ENCODE data around the gene SLC16A12.
"Not testable (repeated sequence)": the region's sequence is repeated elsewhere in the genome, so short reads cannot be mapped to it uniquely, and the experiment has no call there.

SLC16A12 gene

DNA sequence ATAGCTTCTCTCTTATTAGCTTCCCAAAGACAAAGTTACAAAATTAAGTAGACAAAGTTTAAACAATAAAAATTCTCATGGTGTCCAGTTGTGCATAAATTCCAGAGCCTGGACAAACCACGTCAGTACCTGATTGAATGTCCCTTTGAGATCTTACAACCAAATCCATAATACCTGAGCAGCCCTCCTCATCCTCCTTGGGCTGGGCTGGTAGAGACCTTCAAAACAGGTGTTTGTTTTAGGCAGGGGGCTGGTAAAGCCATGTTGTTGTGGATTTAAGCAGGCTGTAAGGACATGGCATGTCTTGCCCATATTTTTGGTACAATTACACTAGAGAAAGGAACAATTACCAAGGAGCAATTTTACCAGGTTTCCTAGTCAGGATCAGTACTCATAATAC, 118.9 kb downstream of the SLC16A12 start:
- Histone ChIP-seq H3K4me1 (ENCODE audit: control insufficient read depth, insufficient read depth, low read length) (peaks cover 18% of the 10 kb centered on the region), H3K9me3 (ENCODE audit: control insufficient read depth, insufficient read depth, low read length) (no peaks in the 10 kb centered on the region), H3K9ac (ENCODE audit: low read depth, low read length) (no peak overlapping the region), H3K27ac (ENCODE audit: low read depth, low read length) (no peak overlapping the region), H3K36me3 (ENCODE audit: control insufficient read depth, insufficient read depth, low read length) (no peaks in the 10 kb centered on the region), H3K4me3 (ENCODE audit: low read depth, low read length) (no peak overlapping the region), H3K27me3 (ENCODE audit: control insufficient read depth, insufficient read depth, low read length) (peaks cover 27% of the 10 kb centered on the region)

DNA sequence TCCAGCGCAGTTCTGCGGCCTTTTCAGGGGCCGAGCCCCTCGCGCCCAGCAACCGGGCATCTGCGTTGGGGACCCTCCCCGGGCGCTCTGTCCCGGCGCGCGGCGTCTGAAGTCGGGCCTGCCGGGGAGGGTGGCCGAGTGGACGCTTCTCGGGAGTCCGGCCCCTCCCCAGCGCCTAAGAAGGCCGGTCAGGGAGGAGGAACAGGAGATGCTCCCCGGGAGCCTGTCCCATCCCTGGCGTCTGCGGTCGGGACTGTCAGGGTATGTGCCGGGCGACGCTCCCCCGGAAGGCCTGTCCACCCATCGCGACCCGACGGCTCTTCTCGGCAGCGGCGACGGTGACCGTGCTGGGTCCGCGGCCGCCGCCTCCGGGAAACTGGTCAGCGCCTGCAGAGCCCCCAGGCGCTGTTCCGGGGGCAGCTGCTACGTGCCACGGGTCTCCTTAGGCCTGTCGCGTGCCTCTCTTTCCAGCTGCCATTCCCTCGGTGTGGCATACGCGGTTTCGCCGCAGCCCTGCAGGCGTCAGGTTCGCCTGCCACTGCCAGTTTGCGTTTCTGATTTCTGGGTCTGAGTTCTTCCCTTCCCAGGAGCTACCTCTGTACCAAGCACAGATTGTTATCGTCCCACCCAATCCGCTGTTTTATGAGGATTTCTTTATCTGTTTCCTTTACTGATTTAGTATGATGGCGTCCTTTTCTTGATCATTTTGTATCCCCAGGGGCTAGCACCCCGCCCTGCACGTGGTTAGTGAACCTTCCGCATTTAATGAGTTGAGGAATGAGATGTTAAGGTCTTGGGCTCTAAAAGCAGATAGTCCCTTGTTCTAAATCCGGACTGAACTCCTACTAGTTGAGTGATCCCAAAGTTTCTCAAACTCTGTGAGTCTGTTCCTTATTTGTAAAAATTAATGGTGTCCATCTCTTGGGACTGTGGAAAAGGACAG, 120.2 kb downstream of the SLC16A12 start:
- Histone ChIP-seq H3K27ac (ENCODE audit: low read depth, low read length) (peak overlapping the region; percentile 73), H3K36me3 (ENCODE audit: control insufficient read depth, insufficient read depth, low read length) (no peaks in the 10 kb centered on the region), H3K9me3 (ENCODE audit: control insufficient read depth, insufficient read depth, low read length) (no peaks in the 10 kb centered on the region), H3K4me3 (ENCODE audit: low read depth, low read length) (peak overlapping the region; percentile 71), H3K4me1 (ENCODE audit: control insufficient read depth, insufficient read depth, low read length) (peaks cover 18% of the 10 kb centered on the region), H3K9ac (ENCODE audit: low read depth, low read length) (peak overlapping the region; percentile 52), H3K27me3 (ENCODE audit: control insufficient read depth, insufficient read depth, low read length) (peaks cover 27% of the 10 kb centered on the region)

DNA sequence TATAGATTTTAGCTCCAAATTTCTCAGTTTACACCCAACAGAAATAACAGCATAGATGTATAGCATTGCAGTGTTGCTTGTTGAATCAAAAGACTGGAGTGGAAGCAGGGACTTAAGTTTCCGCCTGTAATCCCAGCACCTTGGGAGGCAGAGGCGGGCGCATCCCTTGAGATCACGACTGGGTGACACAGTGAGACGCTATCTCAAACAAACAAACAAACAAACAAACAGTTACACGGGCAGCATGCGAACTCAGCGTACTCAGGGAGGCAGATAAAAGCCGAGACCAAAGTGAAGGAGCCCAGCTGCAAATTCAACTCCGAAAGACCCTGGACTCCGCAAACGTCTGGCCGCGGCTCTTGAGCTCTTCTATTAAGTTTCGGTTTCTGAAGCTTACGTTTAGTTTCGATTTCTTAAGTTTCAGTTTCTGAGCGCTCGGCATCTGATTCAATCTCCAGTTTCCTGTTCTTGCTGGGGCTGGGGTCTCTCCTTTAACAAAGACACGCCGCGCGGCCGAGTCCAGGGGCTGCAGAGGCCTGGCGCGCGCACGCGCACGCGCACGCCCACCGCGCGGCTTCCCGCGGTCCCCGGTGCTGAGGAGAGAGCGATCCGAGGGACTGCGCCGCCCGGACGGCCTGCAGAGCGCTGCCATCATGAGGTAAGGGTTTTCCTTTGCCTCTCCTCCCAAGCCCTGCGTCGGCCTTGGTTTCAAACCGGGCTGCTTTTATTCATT, 121.1 kb downstream of the SLC16A12 start, which contains the start of gene IFIT5:
IFIT5 (plus strand) TSS at position 423 of the 733 bp plus-strand sequence; CDS start at position 654, 231 bp downstream.
- H3K9me3 ChIP-seq (ENCODE audit: control insufficient read depth, insufficient read depth, low read length), result no peaks in the 10 kb centered on the region
- H3K27ac ChIP-seq (ENCODE audit: low read depth, low read length), result peak within 1 kb of the TSS; percentile 73
- H3K9ac ChIP-seq (ENCODE audit: low read depth, low read length), result peak within 1 kb of the TSS; percentile 52
- peaks cover 27% of the 10 kb centered on the region for H3K27me3 ChIP-seq (ENCODE audit: control insufficient read depth, insufficient read depth, low read length)
- H3K4me3 ChIP-seq (ENCODE audit: low read depth, low read length), result peak within 1 kb of the TSS; percentile 71
- H3K4me1 ChIP-seq (ENCODE audit: control insufficient read depth, insufficient read depth, low read length), result peaks cover 16% of the 10 kb centered on the region
- no peaks in the 10 kb centered on the region for H3K36me3 ChIP-seq (ENCODE audit: control insufficient read depth, insufficient read depth, low read length)

DNA sequence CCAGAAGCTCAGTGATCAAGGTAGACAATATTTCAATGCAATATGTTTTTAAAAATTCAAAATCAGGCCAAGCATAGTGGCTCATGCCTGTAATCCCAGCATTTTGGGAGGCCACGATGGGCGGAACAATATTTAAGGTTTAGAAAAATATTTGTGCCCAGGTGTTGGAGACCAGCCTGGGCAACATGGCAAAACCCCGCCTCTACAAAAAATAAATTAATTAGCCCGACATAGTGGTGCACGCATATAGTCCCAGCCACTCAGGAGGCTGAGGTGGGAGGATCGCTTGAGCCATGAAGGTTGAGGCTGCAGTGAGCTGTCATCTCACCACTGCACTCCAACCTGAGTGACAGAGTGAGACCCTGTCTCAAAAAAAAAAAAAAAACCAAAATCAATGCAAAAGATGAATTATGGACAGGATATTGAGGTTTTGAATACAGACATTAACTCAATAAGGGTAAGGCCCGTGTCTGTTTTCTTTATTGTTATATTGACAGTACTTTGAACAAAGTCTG, 121.9 kb downstream of the SLC16A12 start:
- H3K36me3 ChIP-seq (ENCODE audit: control insufficient read depth, insufficient read depth, low read length), result no peaks in the 10 kb centered on the region
- H3K9ac ChIP-seq (ENCODE audit: low read depth, low read length), result no peak overlapping the region
- H3K27me3 ChIP-seq (ENCODE audit: control insufficient read depth, insufficient read depth, low read length), result peaks cover 27% of the 10 kb centered on the region
- no peak overlapping the region for H3K27ac ChIP-seq (ENCODE audit: low read depth, low read length)
- H3K4me3 ChIP-seq (ENCODE audit: low read depth, low read length), result peak overlapping the region; percentile 71; the same call in 1 of the 2 replicates
- peaks cover 10% of the 10 kb centered on the region for H3K4me1 ChIP-seq (ENCODE audit: control insufficient read depth, insufficient read depth, low read length)
- no peaks in the 10 kb centered on the region for H3K9me3 ChIP-seq (ENCODE audit: control insufficient read depth, insufficient read depth, low read length)

DNA sequence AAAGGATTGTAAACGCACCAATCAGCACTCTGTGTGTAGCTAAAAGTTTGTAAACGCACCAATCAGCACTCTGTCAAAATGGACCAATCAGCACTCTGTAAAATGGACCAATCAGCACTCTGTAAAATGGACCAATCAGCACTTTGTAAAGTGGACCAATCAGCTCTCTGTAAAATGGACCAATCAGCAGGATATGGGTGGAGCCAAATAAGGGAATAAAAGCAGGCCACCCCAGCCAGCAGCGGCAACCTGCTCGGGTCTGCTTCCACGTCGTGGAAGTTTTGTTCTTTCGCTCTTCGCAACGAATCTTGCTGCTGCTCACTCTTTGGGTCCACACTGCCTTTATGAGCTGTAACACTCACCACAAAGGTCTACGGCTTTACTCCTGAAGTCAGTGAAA, 123.1 kb downstream of the SLC16A12 start:
- H3K27me3 ChIP-seq (ENCODE audit: control insufficient read depth, insufficient read depth, low read length), result peaks cover 27% of the 10 kb centered on the region
- not testable (repeated sequence) for H3K9ac ChIP-seq (ENCODE audit: low read depth, low read length); H3K9me3 ChIP-seq (ENCODE audit: control insufficient read depth, insufficient read depth, low read length); H3K4me3 ChIP-seq (ENCODE audit: low read depth, low read length); H3K4me1 ChIP-seq (ENCODE audit: control insufficient read depth, insufficient read depth, low read length); H3K36me3 ChIP-seq (ENCODE audit: control insufficient read depth, insufficient read depth, low read length); H3K27ac ChIP-seq (ENCODE audit: low read depth, low read length)

DNA sequence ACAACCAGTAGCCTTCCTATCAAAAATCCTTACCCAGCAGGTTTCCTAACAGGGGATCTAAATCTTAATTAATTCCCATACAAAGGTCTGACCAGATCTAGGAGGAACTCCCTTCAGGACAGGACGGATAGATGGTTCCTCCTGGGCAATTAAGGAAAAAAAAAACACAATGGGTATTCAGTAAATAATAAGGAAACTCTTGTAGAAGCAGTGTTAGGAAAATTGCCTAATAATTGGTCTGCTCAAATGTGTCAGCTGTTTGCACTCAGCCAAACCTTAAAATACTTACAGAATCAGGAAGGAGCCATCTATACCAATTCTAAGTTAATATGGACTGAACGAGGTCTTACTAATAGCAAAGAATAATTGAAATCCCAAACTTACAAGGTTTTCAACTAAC, 124.3 kb downstream of the SLC16A12 start:
- peaks cover 22% of the 10 kb centered on the region for H3K27me3 ChIP-seq (ENCODE audit: control insufficient read depth, insufficient read depth, low read length)
- not testable (repeated sequence) for H3K9ac ChIP-seq (ENCODE audit: low read depth, low read length); H3K36me3 ChIP-seq (ENCODE audit: control insufficient read depth, insufficient read depth, low read length); H3K4me3 ChIP-seq (ENCODE audit: low read depth, low read length); H3K9me3 ChIP-seq (ENCODE audit: control insufficient read depth, insufficient read depth, low read length); H3K4me1 ChIP-seq (ENCODE audit: control insufficient read depth, insufficient read depth, low read length); H3K27ac ChIP-seq (ENCODE audit: low read depth, low read length)

DNA sequence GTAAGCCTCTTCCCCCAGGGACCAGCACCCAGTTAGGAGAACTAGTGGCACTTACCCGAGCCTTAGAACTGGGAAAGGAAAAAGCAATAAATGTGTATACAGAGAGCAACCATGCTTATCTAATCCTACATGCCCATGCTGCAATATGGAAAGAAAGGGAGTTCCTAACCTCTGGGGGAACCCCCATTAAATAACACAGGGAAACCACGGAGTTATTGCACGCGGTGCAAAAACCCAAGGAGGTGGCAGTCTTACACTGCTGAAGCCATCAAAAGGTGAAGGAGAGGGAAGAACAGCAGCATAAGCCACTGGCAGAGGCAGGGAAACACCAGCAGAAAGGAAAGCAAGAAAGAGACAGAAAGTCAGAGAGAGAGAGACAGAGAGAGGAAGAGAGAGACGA, 124.8 kb downstream of the SLC16A12 start:
- peaks cover 16% of the 10 kb centered on the region for H3K27me3 ChIP-seq (ENCODE audit: control insufficient read depth, insufficient read depth, low read length)
- not testable (repeated sequence) for H3K4me3 ChIP-seq (ENCODE audit: low read depth, low read length); H3K9me3 ChIP-seq (ENCODE audit: control insufficient read depth, insufficient read depth, low read length); H3K36me3 ChIP-seq (ENCODE audit: control insufficient read depth, insufficient read depth, low read length); H3K4me1 ChIP-seq (ENCODE audit: control insufficient read depth, insufficient read depth, low read length); H3K27ac ChIP-seq (ENCODE audit: low read depth, low read length); H3K9ac ChIP-seq (ENCODE audit: low read depth, low read length)

DNA sequence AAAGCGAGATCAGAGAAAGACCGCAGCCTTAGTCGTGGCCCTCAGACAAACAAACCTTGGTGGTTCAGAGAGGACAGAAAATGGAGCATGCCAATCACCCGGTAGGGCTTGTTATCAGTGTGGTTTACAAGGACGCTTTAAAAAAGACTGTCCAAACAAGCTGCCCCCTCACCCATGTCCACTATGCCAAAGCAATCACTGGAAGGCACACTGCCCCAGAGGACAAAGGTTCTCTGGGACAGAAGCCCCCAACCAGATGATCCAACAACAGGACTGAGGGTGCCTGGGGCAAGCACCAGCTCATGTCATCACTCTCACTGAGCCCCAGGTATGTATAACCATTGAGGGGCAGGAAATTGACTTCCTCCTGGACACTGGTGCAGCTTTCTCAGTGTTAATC, 126.1 kb downstream of the SLC16A12 start:
- not testable (repeated sequence) for H3K4me1 ChIP-seq (ENCODE audit: control insufficient read depth, insufficient read depth, low read length)

DNA sequence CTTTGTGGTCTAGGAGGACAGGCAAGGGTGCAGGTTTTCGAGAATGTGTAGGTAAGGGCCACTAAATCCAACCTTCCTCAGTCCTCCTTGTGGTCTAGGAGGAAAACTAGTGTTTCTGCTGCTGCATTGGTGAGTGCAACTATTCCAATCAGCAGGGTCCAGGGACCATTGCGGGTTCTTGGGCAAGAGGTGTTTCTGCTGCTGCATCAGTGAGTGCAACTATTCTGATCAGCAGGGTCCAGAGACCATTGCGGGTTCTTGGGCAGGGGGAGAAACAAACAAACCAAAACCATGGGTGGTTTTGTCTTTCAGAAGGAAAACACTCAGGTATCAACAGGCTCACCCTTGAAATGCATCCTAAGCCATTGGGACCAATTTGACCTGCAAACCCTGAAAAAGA, 127.6 kb downstream of the SLC16A12 start:
- not testable (repeated sequence) for H3K4me3 ChIP-seq (ENCODE audit: low read depth, low read length); H3K9ac ChIP-seq (ENCODE audit: low read depth, low read length); H3K36me3 ChIP-seq (ENCODE audit: control insufficient read depth, insufficient read depth, low read length); H3K27ac ChIP-seq (ENCODE audit: low read depth, low read length); H3K9me3 ChIP-seq (ENCODE audit: control insufficient read depth, insufficient read depth, low read length); H3K4me1 ChIP-seq (ENCODE audit: control insufficient read depth, insufficient read depth, low read length); H3K27me3 ChIP-seq (ENCODE audit: control insufficient read depth, insufficient read depth, low read length)

More for the DNA sequence above, 126.1 kb downstream of the SLC16A12 start:
- H3K9ac ChIP-seq (ENCODE audit: low read depth, low read length); H3K4me3 ChIP-seq (ENCODE audit: low read depth, low read length); H3K27me3 ChIP-seq (ENCODE audit: control insufficient read depth, insufficient read depth, low read length); H3K36me3 ChIP-seq (ENCODE audit: control insufficient read depth, insufficient read depth, low read length); H3K9me3 ChIP-seq (ENCODE audit: control insufficient read depth, insufficient read depth, low read length); H3K27ac ChIP-seq (ENCODE audit: low read depth, low read length): not testable (repeated sequence)

DNA sequence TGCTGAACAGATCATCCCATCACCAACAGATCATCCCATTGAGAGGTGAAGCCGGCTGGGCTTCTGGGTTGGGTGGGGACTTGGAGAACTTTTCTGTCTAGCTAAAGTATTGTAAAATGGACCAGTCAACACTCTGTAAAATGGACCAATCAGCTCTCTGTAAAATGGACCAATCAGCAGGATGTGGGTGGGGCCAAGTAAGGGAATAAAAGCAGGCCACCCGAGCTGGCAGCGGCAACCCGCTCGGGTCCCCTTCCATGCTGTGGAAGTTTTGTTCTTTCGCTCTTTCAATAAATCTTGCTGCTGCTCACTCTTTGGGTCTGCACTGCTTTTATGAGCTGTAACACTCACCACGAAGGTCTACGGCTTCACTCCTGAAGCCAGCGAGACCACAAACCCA, 129.2 kb downstream of the SLC16A12 start:
- not testable (repeated sequence) for H3K4me3 ChIP-seq (ENCODE audit: low read depth, low read length); H3K9me3 ChIP-seq (ENCODE audit: control insufficient read depth, insufficient read depth, low read length); H3K4me1 ChIP-seq (ENCODE audit: control insufficient read depth, insufficient read depth, low read length); H3K36me3 ChIP-seq (ENCODE audit: control insufficient read depth, insufficient read depth, low read length); H3K9ac ChIP-seq (ENCODE audit: low read depth, low read length); H3K27ac ChIP-seq (ENCODE audit: low read depth, low read length); H3K27me3 ChIP-seq (ENCODE audit: control insufficient read depth, insufficient read depth, low read length)
